Measurements from ENCODE around the gene WDR4. TPM values are rescaled to one million over a fixed set of nuclear protein-coding genes. Genes with fewer than 3 reads are reported as not detected.
A peak's percentile ranks its signal among the peaks of the same experiment; 100 is the strongest.

The WDR4 gene
- total RNA-seq, 3 donors from 2014 or later: 16.1 to 16.7 (median 16.5) TPM

DNA sequence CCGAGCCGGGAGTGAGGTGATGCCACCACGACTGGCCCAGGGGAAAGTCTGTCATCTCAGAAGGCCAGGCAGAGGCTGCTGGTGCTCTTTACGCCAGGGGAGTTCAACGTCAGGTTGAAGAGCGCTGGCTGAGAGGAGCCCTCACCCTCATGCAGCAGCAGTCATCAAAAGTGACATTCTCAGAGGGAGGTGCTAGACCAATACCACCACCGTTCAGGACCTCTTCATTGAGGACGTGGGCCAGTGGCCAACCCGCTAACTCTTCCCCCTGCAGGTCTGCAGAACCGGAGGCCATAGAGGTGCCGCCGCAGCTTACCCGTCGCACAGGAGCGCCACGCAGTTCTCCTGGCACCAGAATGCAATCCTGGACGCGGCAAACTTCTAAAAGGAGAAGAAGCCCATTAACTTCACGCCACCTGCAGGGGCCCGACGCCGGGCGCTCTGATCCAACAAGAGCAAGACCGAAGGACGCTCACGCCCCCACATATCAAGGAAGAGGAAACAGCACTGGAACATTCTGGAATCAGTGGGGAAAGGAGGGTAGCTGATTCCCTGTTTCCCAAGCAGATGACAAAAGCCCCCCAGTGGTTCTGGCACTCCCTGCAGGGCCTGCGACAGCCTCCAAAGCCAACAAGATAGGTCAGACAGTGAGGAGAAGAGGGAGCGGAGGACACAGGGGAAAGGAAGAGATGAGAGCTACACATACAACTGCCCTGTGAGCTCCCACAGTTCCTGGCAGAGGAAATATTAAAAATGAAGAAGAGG, 24.9 kb downstream of the WDR4 start:
- ATAC-seq: no peak
- peaks cover 4% of the 10 kb centered on the region for H3K36me3 ChIP-seq (ENCODE audit: low read depth)
- intact Hi-C loops (cut with DNase I, micrococcal nuclease): no loop called here

GRCh38 chr21:42853621-42854020, 25.7 kb downstream of the WDR4 start:
- DNase-seq: no peak
- no peaks in the 10 kb centered on the region for H3K4me1 ChIP-seq (ENCODE audit: low read depth)
- no peak for ATAC-seq
- TF ChIP-seq CTCF (IDR thresholded peaks at IDR 0.05): no peak
- intact Hi-C loops (cut with DNase I, micrococcal nuclease): no loop called here
- no peaks in the 10 kb centered on the region for H3K9me3 ChIP-seq
- peaks cover 4% of the 10 kb centered on the region for H3K36me3 ChIP-seq (ENCODE audit: low read depth)
- no peak overlapping the region for H3K4me3 ChIP-seq

More for the DNA sequence above, 24.9 kb downstream of the WDR4 start:
- no peak for TF ChIP-seq CTCF (IDR thresholded peaks at IDR 0.05)
- Histone ChIP-seq H3K4me1 (ENCODE audit: low read depth) (no peaks in the 10 kb centered on the region), H3K4me3 (no peak overlapping the region), H3K9me3 (no peaks in the 10 kb centered on the region)
- DNase-seq: no peak

DNA sequence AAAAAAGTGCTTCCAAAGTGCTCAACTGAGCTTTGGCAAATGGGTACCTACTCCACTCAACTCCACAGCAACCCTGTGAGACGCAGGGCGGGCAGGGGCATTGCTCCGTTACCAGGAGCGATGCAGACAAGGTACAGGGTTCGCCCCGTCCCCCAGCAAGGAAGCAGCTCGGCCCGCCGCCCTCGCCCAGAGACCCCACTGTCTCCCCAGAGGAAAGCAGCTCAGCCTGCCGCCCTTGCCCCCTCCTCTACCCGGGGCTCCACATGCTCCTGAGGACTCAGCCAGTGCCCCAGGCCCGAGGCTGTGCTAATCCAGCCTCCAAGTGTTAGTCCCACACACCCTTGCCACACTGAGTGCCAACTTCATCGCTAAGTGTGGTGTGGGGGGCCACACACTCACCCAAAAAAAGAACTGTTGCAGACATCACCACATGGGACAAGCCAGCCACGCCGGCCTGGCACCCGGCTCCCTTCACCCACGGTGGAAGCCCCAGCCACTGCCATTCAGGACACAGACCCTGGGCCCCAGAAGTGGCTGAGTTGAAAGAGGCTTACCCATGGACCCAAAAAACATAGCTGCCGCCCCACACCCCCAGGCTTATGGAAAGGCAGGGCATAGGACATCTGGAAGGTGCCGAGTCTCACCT, 26.3 kb downstream of the WDR4 start:
- intact Hi-C loops (cut with DNase I, micrococcal nuclease): no loop called here
- ATAC-seq: no peak
- no peak for DNase-seq
- TF ChIP-seq CTCF (IDR thresholded peaks at IDR 0.05): no peak
- H3K4me1 ChIP-seq (ENCODE audit: low read depth): no peaks in the 10 kb centered on the region
- no peaks in the 10 kb centered on the region for H3K9me3 ChIP-seq
- H3K36me3 ChIP-seq (ENCODE audit: low read depth): peaks cover 4% of the 10 kb centered on the region
- no peak overlapping the region for H3K4me3 ChIP-seq

DNA sequence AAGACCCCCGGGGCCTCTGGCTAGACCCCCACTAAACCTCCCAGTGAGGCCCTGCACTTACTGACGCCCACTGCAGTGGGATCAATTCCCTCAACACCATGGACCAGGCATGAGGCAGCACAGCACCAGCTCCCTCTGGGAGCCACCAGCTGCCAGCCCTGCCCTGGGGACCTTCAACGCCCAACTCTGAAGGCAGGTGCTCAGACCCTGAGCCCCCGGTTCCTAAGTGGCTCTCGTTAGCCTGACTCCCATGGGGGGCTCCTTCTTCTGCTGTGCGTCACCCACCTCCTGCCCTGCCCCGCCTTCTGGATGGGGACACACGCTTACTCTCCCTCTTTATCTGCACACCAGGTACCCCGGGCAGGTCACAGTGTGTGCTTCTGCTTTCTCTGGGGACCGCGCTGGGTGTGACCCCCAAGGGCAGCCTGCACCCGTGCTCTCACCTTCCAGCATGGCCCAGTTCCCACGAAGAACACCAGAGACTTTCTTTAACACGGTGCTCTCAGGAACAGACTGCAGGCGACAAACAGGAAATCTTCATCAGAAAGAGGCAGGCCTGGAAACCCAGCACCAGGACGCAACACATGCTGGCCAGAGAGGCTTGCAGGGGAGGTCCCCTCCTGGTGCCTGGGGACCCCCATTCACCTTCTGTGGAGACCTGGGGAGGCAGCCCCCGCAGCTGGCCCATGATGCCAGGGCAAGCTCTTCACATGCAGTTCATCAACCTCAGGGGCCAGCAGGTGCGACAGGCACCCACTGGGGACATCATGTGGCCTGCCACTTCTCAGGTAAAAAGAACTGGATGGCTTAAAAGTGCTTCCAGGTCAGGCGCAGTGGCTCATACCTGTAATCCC, 27.3 kb downstream of the WDR4 start:
- ATAC-seq (no peak), DNase-seq (no peak)
- Histone ChIP-seq H3K4me1 (ENCODE audit: low read depth) (no peaks in the 10 kb centered on the region), H3K9me3 (no peaks in the 10 kb centered on the region), H3K36me3 (ENCODE audit: low read depth) (peaks cover 4% of the 10 kb centered on the region), H3K4me3 (no peak overlapping the region)
- intact Hi-C loops (cut with DNase I, micrococcal nuclease): no loop called here
- TF ChIP-seq CTCF (IDR thresholded peaks at IDR 0.05): no peak

- ATAC-seq (peak; percentile 58), DNase-seq (peak in 2 of 3 donors; percentile 22 to 50)
- no peaks in the 10 kb centered on the region for H3K4me1 ChIP-seq (ENCODE audit: low read depth)
- no peaks in the 10 kb centered on the region for H3K9me3 ChIP-seq
- intact Hi-C loops (cut with DNase I, micrococcal nuclease): no loop called here
- no peak for TF ChIP-seq CTCF (IDR thresholded peaks at IDR 0.05)
- H3K4me3 ChIP-seq: no peak overlapping the region
- H3K36me3 ChIP-seq (ENCODE audit: low read depth): peaks cover 4% of the 10 kb centered on the region
These were observed 28.4 kb downstream of the WDR4 start for GRCh38 chr21:42850866-42851391.
